Activated CD4-positive, alpha-beta memory T cell treated with anti-CD3 and anti-CD28 coated beads for 36 hours (primary cell): ENCODE data around the gene RAD51B. TPM values are rescaled to one million over a fixed set of nuclear protein-coding genes. Genes with fewer than 3 reads are reported as not detected.

Experiments used
- CTCF ChIA-PET: fragments of 350-600 bp; sonication (Branson Sonifier 250); formaldehyde crosslinking; loops from one replicate; lab custom pipeline; 2021; ENCODE audit warnings: antibody characterized with exemption, inconsistent platforms; lab: Charles Lee
- POLR2A ChIA-PET: fragments of 350-600 bp; sonication (Branson Sonifier 250); formaldehyde crosslinking; loops from one replicate; lab custom pipeline; 2021; ENCODE audit warnings: antibody characterized with exemption; lab: Charles Lee
- DNase-seq: peaks from one replicate; pipeline ENCODE4 v3.0.0-alpha.2; 2020
- H3K27ac Mint-ChIP-seq: one replicate; pipeline ENCODE4 v1.8.0; 2021; ENCODE audit warnings: mixed read lengths
- H3K27me3 Mint-ChIP-seq: one replicate; pipeline ENCODE4 v1.8.0; 2021; ENCODE audit warnings: mixed read lengths
- H3K36me3 Mint-ChIP-seq: one replicate; pipeline ENCODE4 v1.8.0; 2021; ENCODE audit warnings: mixed read lengths
- H3K4me1 Mint-ChIP-seq: one replicate; pipeline ENCODE4 v1.8.0; 2021; ENCODE audit warnings: low read depth, mixed read lengths
- H3K4me3 Mint-ChIP-seq: one replicate; pipeline ENCODE4 v1.8.0; 2021; ENCODE audit warnings: mild to moderate bottlenecking, mixed read lengths
- H3K9me3 Mint-ChIP-seq: one replicate; pipeline ENCODE4 v1.8.0; 2021; ENCODE audit warnings: mixed read lengths
- intact Hi-C: fragments of 100-400 bp; cut with micrococcal nuclease; formaldehyde crosslinking; loops from one replicate; pipeline ENCODE4 v1.15.1; 2023
- total RNA-seq, 2 experiments: library from RNA; stranded (reverse); gene quantifications; one replicate each; pipeline ENCODE4 v1.2.3, GENCODE V29; 2021

RAD51B gene
- total RNA-seq, 2 experiments from 2014 or later = 32.3 to 34.3 TPM

DNA sequence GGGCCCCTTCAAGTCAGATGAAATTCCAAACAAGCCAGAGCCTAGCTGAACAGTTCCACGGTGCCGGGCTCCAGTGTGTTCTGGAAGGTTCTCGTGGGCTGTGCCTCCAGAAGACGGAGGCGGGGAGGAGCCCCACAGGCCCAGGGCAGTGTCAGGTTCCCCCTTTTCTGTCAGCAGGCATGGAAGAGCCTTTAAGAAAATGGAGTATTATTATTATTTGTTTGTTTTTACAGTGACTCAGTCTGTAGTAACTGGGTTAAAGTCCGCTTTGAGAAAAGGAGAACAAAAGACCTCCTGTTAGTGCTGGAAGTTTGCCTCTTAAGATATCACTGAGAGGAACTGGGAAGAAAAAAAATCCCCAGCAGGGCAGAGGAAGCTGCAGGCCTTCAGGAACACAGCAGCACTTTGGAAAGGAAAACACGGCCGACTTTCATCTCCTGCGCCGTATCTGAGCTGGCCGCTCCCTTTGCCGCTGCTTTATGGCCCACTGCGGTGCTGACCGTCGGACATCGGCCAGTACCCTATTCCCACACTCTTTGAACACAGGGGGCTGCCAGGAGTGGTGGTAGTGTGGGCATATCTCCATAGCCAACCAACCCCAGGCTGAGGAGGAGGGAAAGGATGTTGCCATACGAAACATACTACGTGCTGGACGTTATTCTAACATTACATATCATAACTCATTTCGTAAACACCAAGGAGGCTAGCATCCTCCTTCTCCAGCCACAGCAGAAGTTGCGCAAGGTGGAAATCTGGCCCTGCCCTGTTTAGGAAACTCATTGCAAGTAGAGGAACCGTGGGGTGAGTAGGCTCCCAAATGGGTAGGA is 779.3 kb downstream of the RAD51B start:
- intact Hi-C loops = no loop called here
- no peak overlapping the region for H3K27ac Mint-ChIP-seq
- H3K36me3 Mint-ChIP-seq = no peaks in the 10 kb centered on the region
- ChIA-PET CTCF (no interaction called here), POLR2A (no interaction called here)
- no peaks in the 10 kb centered on the region for H3K9me3 Mint-ChIP-seq
- DNase-seq = no peak
- peaks cover 6% of the 10 kb centered on the region for H3K4me1 Mint-ChIP-seq
- no peaks in the 10 kb centered on the region for H3K27me3 Mint-ChIP-seq
- H3K4me3 Mint-ChIP-seq = no peak overlapping the region

DNA sequence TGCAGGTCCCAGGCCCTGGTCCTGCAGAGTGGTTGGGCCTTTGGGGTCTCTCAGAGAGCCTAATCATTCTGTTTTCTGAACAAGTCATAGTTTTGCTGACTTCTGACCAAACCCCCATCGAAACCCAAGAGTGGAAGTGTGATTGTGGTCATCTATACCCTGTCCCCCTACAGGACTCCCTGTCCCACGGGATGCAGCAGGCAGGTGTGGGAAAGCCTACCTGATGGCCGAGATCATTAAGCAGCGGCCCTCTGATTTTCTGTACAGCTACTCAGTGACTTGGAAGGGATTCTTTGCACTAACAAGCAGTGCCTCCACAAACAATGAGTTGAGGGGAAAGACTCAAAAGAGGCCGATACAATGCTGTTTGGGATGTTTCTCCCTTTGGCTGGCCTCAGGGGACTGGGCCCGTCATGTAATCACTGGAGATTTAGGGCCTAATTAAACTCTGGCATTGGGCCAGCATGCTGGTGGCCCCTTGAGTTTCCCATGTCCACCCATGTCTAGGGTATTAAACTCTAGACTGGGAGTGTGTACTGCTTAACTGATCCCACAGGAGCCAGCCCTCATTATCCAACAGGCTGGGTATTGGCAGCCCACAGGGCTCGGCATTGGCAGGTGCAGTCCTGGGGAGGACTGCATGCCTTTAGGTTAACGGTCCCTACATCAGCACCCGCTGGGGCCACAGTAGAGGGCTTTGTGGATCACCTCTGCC is 780.5 kb downstream of the RAD51B start:
- POLR2A ChIA-PET = no interaction called here

DNA sequence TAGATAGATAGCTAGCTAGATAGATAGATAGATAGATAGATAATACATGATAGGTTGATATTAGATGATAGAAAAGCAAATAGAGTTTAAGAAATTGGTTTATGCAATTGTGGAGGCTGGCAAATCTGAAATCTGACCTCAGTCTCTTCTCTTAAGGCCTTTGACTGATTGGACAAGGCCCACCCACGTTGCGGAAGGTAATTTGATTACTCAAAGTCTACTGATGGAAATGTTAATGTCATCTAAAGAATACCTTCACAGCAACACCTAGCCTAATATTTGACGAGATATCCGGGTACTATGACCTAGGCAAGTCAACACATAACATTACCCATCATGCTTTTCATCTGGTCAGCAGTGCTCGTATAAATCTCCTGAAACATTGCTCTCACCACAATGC is 782.9 kb downstream of the RAD51B start:
- POLR2A ChIA-PET = no interaction called here
- CTCF ChIA-PET = no interaction called here
- Mint-ChIP-seq H3K9me3 (peaks cover 10% of the 10 kb centered on the region), H3K27ac (no peak overlapping the region), H3K27me3 (no peaks in the 10 kb centered on the region), H3K4me3 (no peak overlapping the region), H3K36me3 (no peaks in the 10 kb centered on the region), H3K4me1 (no peaks in the 10 kb centered on the region)
- no peak for DNase-seq
- intact Hi-C loops = no loop called here

More for the DNA sequence above, 780.5 kb downstream of the RAD51B start:
- H3K4me3 Mint-ChIP-seq = no peak overlapping the region
- CTCF ChIA-PET = no interaction called here
- intact Hi-C loops = no loop called here
- no peaks in the 10 kb centered on the region for H3K36me3 Mint-ChIP-seq
- no peak for DNase-seq
- peaks cover 3% of the 10 kb centered on the region for H3K9me3 Mint-ChIP-seq
- no peaks in the 10 kb centered on the region for H3K4me1 Mint-ChIP-seq
- no peak overlapping the region for H3K27ac Mint-ChIP-seq
- H3K27me3 Mint-ChIP-seq = no peaks in the 10 kb centered on the region

DNA sequence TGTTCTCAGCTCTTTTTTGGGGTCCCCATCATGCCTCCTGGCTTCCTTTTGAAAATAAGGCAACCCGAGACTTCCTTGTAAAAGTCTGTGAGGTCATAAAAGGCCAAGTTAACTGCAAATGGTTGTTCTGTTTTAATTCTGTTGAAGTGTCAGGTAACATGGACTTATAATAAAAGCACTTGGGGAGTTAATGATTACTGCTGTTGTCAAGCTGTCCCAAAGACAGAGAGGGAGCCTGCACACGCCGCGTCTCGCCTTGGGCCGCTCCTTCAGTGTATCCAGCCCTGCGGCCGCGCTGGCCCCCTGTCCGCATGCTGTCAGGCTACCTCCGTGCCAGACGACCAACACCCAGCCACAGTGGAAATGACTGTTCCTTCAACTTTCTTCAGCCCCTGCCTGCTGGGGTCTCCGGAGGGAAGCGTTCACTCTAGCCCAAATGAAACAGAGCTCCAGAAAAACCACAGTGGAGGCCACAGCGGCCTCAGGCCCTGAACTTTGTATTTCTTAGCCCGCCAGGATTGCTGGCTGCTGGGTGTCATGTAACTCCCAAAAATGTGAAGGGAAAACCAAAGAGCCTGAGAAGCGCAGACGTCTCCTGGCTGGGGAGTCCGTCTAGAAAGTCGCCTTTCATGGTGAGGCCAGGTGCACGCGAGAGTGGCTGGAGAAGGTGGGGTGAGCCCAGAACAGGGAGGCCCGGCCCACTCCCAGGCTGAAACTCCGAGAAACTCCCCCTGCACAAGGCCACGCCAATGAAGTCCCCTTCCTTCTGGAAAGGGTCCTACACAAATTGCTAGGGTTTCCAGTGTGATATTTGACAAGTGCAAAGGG is 784.2 kb downstream of the RAD51B start:
- H3K4me1 Mint-ChIP-seq = no peaks in the 10 kb centered on the region
- no peaks in the 10 kb centered on the region for H3K27me3 Mint-ChIP-seq
- H3K9me3 Mint-ChIP-seq = peaks cover 10% of the 10 kb centered on the region
- no peaks in the 10 kb centered on the region for H3K36me3 Mint-ChIP-seq
- POLR2A ChIA-PET = no interaction called here
- H3K27ac Mint-ChIP-seq = no peak overlapping the region
- no peak overlapping the region for H3K4me3 Mint-ChIP-seq
- no peak for DNase-seq
- CTCF ChIA-PET = interaction anchor here (0.6 kb wide), 1 partner anchor 183 kb away, joined by 3 read pairs; no protein-coding TSS in a partner anchor
- intact Hi-C loops = no loop called here

DNA sequence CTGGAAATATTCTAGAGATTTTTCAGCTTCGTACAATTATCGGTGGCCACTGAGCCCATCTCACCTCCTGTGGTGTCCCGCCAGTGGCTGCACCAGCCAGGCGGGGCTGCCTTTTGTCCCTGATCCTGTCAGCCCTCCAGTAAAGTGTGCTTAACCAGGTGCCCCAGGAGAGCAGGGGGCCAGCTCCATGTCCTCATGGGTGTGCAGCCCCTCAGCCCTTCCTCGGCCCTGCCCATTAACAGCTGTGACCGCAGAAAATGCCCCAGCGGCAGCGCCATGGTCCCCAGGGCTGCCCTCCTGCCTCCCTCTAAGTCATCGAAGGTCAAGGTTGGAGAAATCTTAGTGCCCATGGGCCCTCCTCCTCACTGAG is 784.8 kb downstream of the RAD51B start:
- Mint-ChIP-seq H3K9me3 (peaks cover 10% of the 10 kb centered on the region), H3K36me3 (no peaks in the 10 kb centered on the region), H3K27ac (no peak overlapping the region), H3K27me3 (no peaks in the 10 kb centered on the region), H3K4me1 (no peaks in the 10 kb centered on the region), H3K4me3 (no peak overlapping the region)
- ChIA-PET CTCF (no interaction called here), POLR2A (no interaction called here)
- intact Hi-C loops = no loop called here
- DNase-seq = no peak

DNA sequence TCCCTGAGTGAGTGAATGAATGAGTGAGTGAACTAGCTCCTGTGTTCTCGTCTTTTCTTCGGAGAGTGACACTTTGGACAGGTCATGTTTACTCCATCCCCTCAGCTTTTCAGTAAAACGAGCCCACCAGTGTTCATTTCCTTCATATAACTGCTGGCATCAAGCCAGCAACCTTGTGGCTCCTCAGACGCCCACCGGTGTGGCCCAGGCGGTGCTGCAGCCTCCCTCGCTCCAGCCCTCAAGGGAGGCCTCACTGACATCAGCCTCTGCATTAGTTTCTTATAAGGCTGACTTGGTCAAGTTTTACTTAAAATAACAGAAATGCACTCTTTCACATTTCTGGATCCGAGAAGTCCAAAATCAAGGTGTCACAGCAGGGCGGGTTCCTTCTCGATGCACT is 785.2 kb downstream of the RAD51B start:
- DNase-seq = no peak
- intact Hi-C loops = no loop called here
- Mint-ChIP-seq H3K27me3 (no peaks in the 10 kb centered on the region), H3K9me3 (peaks cover 10% of the 10 kb centered on the region), H3K36me3 (no peaks in the 10 kb centered on the region), H3K4me1 (no peaks in the 10 kb centered on the region), H3K4me3 (no peak overlapping the region), H3K27ac (no peak overlapping the region)
- ChIA-PET CTCF (no interaction called here), POLR2A (no interaction called here)

DNA sequence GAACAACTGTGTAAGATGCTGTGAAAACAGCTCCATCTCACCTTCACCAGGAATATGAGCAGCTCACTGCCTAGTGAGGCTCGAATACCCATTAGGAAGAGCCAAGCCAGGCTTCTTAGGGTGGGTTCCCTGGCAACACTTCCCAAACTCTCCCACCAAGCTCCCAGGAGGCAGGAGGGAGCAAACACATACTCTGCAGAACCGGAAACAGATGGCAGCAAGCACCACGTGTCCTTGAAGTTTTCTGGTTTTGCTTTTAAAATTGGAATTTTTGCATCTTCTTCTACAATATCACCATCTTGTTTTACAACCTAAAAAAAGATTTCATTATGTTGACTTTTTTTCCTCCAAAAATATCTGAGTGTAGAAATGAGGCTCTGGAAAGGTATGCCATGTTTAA is 786.6 kb downstream of the RAD51B start:
- CTCF ChIA-PET = no interaction called here
- intact Hi-C loops = no loop called here
- DNase-seq = no peak
- no peak overlapping the region for H3K4me3 Mint-ChIP-seq
- H3K4me1 Mint-ChIP-seq = no peaks in the 10 kb centered on the region
- H3K27ac Mint-ChIP-seq = no peak overlapping the region
- POLR2A ChIA-PET = no interaction called here
- H3K27me3 Mint-ChIP-seq = no peaks in the 10 kb centered on the region
- peaks cover 10% of the 10 kb centered on the region for H3K9me3 Mint-ChIP-seq
- H3K36me3 Mint-ChIP-seq = no peaks in the 10 kb centered on the region

DNA sequence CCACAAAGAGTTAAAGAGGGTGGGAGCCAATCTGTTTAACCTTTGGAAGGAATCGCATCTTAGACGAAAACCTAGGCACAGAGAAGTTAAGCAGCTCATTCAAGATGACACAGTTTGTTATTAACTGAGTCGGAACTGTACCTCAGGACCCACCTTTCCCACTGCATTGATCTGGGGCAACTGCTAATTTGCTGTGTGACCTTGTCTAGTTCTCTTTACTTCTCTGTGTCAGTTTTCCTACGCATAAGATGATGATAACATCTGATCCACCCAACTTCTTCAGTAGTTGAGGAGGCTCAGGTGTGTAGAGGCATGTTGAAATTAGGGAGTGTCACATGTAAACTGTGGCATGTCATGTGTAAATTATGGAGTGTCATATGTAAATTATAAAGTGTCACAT is 787.1 kb downstream of the RAD51B start:
- DNase-seq = no peak
- H3K27me3 Mint-ChIP-seq = no peaks in the 10 kb centered on the region
- H3K9me3 Mint-ChIP-seq = peaks cover 10% of the 10 kb centered on the region
- H3K27ac Mint-ChIP-seq = no peak overlapping the region
- intact Hi-C loops = no loop called here
- ChIA-PET POLR2A (no interaction called here), CTCF (no interaction called here)
- no peaks in the 10 kb centered on the region for H3K36me3 Mint-ChIP-seq
- H3K4me3 Mint-ChIP-seq = no peak overlapping the region
- H3K4me1 Mint-ChIP-seq = no peaks in the 10 kb centered on the region

DNA sequence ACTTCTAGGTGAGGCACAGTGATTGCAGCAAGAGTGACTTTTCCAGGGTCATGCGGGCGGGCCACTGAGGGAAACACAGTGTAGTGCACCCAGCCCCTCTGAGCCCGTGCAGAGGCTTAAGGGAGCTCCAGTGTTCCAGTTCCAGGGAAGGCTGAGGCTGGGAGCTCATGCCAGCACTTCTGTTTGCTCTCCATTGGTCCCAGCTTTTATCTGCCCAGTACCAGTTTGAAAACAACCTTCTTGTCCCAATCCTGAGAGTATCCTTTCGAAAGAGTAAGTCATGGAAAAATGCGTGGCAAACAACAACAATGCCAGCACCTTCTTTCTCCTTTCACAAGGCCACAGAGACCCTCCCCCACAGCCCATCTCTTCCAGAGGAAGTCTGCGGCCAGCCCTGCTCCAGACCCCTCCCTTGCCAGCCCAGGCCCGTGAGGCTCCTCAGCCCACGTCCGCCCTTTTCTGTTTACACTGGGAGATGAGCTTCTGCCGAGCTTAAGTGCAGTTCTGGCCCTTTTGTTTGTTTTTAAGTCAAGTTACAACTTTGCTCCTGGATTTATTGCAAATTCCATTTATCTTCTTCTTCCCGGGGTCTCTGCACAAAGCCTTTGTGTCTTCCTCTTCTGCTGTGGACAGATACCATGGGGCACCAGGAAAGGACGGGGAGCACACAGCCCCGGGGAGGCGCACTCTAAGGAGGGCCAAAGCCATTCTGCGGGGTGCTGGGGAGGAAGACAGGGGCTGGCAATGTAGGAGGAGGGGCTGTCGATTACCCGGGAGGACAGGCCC is 787.7 kb downstream of the RAD51B start:
- Mint-ChIP-seq H3K4me1 (no peaks in the 10 kb centered on the region), H3K9me3 (peaks cover 10% of the 10 kb centered on the region), H3K27me3 (no peaks in the 10 kb centered on the region), H3K4me3 (no peak overlapping the region), H3K36me3 (no peaks in the 10 kb centered on the region), H3K27ac (no peak overlapping the region)
- POLR2A ChIA-PET = no interaction called here
- DNase-seq = no peak
- intact Hi-C loops = no loop called here
- CTCF ChIA-PET = no interaction called here

DNA sequence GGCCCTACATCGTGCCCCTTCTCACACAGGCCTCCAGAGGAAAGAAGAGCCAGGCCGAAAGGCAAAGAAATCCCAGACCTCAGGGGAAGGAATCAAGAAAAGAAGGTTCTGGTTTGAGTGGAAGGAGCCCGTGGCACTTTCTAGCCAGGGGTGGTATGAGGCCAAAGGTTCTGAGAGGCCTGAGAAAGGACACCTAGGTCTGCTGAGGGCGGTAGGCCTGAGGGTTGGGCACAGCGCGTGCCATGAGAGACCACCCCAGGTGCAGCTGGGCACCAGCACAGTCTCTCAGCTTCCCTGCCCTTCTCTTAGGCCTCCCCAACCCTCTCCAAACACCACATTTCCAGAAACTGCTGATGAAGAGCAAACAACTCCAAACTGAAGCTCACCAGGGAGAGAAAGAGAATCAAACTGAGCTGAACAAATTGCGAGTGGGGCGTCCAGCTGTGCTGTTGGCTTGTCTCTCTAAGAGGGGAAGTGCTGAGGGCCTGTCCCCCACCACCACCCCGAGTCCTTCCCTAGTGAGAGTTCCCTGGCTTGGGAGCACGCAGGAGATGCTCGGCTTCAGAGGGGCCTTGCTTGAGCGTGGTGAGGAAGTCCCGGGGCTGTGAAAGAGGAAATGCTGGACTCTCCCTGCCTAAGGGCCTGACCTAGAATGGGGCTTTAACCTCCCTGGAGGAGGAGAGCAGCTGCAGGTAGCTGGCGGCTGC is 788.4 kb downstream of the RAD51B start:
- CTCF ChIA-PET = no interaction called here
- POLR2A ChIA-PET = no interaction called here
- intact Hi-C loops = no loop called here
- Mint-ChIP-seq H3K9me3 (peaks cover 10% of the 10 kb centered on the region), H3K27ac (no peak overlapping the region), H3K4me3 (no peak overlapping the region), H3K4me1 (no peaks in the 10 kb centered on the region), H3K27me3 (no peaks in the 10 kb centered on the region), H3K36me3 (no peaks in the 10 kb centered on the region)
- DNase-seq = no peak

DNA sequence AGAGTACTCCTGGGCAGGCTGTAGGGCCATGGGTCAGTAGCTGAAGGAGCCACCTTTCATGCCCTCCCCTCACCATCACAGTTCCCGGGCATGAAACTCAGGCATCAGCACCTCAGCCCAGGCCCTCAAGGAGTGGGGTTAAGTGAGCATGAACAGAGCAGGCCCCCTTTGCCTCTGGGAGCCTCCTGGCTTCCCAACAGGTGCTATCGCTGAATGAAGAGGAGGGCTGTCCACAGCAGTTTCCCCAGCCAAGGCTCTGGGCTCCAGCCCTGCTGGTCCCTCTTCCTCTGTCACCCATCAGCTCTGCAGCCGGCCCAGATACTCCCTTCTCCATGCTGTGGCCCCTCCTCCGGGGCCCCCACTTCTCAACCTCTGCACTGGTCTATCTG is 789.0 kb downstream of the RAD51B start:
- no peaks in the 10 kb centered on the region for H3K4me1 Mint-ChIP-seq
- no peak overlapping the region for H3K27ac Mint-ChIP-seq
- no peak overlapping the region for H3K4me3 Mint-ChIP-seq
- intact Hi-C loops = no loop called here
- POLR2A ChIA-PET = no interaction called here
- H3K9me3 Mint-ChIP-seq = peaks cover 10% of the 10 kb centered on the region
- no peaks in the 10 kb centered on the region for H3K36me3 Mint-ChIP-seq
- CTCF ChIA-PET = no interaction called here
- no peak for DNase-seq
- no peaks in the 10 kb centered on the region for H3K27me3 Mint-ChIP-seq
